Brain pericyte (primary cell): ENCODE measurements around the gene ABCD3.
"Not testable (repeated sequence)": the region's sequence is repeated elsewhere in the genome, so short reads cannot be mapped to it uniquely, and the experiment has no call there.

Experiments used
- DNase-seq: peaks from one replicate; pipeline ENCODE4 v3.0.0-alpha.2; 2012; ENCODE audit warnings: low read depth, low spot score

Gene ABCD3

DNA sequence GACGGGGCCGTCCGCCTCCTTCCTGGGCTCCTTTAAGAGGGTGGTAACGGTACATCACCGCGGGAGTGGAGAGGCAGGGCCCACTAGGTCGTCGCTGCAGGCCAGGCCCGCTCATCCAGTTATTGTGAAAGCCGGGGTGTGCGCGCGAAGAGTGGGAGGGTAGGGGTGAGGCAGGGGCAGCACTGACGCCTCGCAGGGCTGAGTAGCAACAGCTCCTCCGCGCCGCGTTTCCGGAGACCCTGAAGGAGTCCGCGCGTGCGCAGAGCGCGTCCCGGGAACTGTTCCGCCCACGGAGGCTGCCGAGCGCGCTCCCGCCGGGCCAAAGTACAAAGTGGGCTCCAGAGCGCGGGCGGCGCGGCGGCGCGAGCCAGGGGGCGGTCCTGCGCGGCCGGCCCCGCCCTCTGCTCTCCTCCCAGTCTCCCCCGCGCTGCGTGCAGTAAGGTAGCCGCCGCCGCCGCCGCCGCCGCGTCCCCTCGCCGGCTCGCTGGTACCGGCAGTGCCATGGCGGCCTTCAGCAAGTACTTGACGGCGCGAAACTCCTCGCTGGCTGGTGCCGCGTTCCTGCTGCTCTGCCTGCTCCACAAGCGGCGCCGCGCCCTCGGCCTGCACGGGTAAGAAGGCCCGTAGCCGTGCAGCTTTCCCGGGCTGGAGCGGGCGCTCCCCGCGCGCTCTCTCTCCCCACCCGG lies at the start of gene ABCD3:
TSS of gene ABCD3 (plus strand) at position 412 of the 686 bp plus-strand sequence. CDS start at position 502, 90 bp downstream.
- DNase-seq = peak; percentile 95

DNA sequence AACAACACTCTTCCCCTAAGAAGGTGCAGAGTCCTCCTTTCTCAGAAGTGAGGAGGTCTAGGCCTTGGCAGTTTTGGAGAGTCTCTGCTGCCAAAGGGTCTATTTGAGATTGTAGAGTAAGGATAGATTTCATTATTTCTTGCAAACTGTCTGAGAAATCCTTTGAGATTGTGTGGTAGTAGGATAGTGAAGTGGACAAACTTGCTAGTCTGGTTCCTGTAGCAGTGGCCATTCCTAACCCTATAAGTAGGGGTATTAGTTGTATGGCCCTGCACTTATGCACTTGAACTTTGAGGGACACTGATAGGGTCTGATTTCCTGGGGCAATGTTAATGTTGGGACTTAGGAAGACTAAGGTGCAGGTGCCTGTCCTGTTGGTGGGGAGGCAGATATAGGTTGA lies 45.4 kb upstream of the ABCD3 start:
- not testable (repeated sequence) for DNase-seq

DNA sequence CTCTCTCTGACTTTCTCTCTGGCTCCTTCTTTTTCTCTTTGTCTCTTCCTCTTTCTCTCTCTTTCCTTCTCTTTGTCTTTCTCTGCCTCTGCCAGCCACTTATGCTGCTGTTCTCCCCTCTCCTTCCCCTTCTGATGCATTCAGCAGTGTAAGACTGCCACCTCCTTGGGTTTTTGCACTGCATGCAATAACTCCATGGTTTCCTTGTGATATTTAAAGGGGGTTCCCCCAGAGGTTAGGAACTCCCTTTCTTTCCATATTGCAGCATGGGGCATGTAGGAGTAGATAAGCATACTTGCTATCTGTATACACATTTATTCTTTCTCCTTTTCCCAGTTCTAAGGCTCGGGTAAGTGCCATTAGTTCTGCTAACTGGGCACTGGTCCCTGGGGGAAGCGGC lies 44.9 kb upstream of the ABCD3 start:
- not testable (repeated sequence) for DNase-seq

DNA sequence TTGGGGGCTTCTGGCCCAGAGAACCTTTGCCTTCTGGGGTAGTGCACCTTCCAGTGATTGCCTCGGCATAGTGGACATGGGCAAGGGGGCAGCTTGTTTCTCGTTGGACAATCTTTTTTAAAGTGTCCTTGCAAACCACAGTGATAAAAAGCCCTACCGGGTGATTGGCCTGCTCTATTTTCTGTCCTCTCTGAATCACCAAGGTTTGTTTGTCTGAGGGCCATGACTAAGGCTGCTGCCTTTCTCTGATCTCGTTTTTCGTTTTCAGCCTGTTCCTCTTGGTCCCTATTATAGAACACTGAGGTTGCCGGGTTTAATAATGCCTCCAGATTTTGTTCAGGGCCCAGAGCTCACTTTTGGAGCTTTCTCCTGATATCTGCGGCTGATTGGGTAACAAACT lies 42.5 kb upstream of the ABCD3 start:
- not testable (repeated sequence) for DNase-seq

DNA sequence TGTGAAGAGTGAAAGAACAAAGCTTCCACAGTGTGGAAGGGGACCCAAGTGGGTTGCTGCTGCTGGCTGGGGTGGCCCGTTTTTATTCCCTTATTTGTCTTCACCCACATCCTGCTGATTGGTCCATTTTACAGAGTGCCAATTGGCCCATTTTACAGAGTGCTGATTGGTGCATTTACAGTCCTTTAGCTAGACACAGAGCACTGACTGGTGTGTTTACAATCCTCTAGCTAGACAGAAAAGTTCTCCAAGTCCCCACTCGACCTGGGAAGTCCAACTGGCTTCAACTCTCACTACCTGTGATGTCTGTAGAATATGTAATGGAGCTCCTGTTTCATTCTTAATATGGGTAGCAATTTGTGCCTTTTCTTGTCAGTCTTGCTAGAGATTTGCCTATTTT lies 39.7 kb upstream of the ABCD3 start:
- not testable (repeated sequence) for DNase-seq

DNA sequence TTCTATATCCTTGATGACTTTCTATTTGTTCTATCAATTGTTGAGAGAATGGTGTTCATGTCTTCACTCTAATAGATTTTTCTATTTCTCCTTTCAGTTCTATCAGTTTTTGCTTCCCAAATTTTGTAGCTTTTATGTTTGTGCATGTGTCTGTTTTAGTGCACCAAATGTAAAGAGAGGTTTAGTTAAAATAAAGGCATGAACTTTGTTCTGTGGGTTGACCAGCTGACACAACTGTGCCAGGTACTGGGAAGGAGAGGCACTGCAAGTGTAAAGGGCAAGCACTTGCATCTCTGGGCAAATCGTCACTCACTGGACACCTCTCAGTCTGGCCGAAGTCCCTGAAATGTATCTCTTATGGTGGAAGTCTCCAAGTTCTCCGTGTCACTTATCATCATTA lies 38.6 kb upstream of the ABCD3 start:
- DNase-seq = no peak

DNA sequence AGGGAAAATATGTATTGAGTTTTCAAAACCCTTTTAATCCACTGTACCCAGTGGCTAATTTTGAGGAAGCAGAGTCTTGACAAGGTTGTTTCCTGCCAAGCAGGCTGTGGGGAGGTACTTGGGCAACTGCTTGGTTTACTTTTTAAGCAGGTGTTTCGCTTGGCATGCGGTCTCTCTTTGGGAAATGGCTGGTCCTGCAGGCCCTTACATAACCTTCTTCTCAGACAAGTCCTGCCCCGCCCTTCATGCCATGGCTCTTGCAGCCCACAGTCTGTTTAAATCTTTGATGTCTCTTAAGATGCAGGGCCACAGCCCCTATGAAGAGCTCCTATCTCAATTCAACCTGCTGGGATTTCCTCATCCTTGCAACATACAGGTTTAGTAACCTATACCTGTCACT lies 36.0 kb upstream of the ABCD3 start:
- no peak for DNase-seq

DNA sequence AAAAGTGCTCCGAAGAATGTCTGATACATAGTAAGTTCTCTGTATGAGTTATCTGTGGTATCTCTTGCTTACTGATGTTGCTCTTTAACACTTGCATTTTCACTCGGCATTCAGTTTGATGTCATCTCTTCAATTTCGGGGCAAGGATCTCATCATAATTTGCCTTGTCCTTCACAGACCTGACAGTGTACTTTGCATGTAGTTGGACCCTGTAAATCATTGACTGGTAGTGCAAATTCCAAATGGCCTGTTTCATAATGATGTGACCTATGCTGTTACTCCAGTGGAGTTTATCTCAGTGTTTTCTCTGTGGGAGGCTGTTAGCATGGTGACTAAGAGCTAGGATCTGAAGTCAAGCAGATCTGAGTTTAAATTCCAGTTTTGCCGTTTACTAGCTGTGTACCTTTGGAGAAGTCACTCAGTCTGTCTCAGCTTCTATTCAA lies 34.2 kb upstream of the ABCD3 start:
- DNase-seq = no peak

DNA sequence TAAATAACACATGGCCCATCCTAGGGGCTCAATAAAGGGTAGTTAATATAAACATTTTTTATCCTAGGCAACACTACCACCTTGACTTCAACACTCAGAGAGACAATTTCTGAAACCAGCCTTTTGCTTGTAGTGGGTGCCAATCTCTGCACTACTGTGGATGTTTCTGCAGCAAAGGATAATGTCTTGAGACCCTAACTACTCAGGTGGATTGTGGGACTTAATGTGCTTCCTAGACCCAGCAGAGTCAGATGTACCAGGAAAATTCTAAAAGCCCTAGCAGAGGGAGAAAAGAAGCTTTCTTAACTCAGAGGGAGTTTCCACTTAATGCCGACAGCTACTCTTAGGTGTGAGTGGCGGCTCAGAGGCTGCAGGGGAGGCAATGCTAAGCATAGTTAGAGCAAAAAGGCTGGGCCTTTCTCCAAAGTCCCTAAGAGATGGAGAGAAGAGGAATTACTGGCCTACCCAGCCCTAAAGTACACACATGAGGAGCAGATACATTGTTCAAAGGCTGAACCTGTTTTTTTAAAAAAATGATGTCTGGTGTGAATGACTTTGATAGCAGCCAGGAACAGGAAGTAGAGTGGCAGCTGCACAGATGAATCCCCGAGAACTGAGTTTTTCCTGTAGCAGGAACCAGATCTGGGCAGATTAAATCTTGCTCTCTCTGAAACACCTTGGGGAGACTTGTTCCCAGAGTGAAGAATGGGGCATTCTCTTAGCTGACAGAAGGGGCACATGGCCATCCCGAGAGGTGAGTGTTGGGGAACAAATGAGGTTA lies 33.5 kb upstream of the ABCD3 start:
- DNase-seq = no peak

DNA sequence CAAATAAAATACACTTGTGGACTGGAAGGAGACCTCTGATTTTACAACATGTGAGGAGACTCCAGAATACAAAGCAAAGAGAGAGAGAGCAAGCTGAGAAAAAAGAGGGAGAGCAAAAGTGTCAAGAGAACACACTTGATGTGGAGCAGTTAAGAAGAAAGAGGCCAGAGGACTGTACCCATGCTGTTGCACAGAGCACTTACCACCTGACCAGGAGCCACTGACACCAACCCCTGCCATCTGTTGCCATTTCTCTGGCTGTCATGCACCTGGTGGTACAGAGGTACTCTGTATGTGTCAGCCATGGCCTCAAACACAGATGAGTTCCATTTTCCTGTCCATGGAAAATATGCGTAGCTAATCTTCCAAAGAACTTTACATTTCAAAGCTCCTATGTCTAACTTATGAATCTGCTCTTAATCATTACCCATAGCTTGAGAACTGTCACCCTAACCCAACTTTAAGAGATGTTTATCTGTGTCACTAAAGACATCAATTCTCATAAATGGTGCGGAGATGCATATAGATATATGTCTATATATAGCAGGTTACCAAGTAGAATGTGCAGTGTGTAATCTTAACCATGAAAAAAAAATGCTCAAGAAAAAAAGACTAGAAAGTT lies 32.8 kb upstream of the ABCD3 start:
- DNase-seq = no peak

DNA sequence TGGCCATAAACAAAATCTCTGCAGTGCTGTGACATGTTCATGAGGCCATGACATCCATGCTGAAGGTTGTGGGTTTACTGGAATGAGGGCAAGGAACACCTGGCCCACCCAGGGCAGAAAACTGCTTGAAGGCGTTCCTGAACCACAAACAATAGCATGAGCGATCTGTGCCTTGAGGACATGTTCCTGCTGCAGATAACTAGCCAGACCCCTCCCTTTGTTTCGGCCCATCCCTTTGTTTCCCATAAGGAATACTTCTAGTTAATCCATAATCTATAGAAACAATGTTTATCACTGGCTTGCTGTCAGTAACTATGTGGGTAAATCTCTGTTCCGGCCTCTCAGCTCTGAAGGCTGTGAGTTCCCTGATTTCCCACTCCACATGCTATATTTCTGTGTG lies 28.9 kb upstream of the ABCD3 start:
- DNase-seq = no peak

DNA sequence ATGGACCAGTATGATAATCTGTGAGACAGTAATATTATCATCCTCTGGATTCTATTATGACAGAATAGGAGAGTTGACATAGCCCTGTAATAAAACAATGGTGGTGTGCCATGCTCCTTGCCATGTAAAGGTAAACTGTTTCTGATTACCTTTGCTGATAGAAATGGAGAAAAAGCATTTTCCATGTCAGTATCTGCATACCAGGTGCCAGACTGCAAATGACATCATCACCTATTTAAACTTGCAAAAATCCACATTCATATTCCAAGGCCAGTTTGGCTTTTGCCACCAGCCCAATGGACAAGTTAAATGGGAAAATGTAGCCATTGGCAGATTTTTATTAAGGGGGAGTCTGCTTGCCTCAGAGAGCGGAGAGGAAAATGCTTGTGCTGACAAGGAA lies 23.9 kb upstream of the ABCD3 start:
- no peak for DNase-seq

DNA sequence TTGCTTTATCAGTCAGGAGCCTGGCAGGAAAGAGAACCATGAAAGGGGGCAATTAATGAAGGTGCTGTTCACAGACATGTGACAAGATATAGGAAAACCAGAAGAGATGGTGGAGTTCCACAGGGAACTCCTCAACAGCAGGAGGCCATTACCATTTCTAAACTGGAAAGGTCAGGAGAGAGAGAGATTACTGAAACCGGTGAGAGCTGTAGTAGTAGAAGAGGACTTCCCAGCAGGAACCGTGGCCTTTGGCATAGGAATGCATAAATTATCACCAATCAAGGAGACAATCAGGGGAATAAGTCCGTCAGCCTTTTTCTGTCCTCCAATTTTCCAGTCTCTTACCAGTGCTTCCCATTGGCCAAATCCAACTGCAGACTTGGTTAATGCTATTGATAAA lies 23.0 kb upstream of the ABCD3 start:
- DNase-seq = no peak

DNA sequence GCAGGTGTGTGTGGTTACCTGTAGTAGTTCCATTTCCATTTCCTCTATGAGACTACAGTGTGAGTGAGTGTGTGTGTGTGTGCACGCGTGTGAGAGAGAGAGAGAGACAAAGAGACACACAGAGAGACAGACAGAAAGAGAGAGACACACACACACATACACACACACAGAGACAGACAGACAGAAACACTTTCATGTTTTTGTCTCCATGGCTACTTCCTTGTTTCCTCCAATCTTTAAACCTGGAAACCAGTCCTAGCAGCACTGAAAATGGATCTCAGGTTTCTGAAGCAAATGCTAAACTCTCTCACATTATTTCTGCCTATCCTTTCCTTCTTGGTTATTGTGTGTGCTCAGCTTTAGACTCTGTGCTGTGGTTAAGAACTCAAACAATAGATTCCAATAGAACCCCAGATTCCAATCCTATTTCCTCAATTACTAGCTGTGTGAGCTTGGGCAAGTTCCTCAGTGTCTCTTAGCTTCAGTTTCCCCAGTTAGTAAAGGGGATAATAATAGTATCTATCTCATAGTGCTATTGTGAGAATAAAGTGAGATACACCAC lies 22.4 kb upstream of the ABCD3 start:
- no peak for DNase-seq

DNA sequence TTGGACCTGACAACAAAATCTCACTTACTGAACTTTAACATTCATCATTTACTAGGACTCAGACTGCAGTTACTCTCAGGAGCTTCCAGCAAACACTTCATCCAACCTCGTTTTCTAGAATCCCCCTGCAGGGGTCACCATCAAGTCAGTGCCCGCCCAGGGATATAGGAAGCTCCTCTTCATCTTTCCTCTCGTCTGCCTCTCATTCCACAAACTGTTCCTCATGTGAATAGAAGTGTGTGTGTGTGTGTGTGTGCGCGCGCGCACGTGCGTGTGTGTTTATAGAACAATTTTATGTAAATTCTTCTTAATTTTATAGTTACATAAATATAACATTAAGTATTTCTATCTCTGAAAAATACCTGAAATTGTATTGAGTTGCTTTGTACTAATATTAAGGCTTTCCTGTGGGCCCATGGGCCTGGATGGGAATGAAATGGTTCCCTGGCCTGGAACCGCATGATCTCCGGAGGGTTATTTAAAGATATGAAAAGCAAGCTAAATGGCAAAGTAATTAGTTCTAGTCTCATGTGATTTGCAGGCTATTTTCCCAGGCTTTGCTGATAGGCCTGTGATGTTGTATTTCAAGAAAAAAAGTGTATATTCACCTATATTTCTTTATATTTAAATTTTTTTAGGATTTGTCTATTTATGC lies 21.7 kb upstream of the ABCD3 start:
- no peak for DNase-seq

DNA sequence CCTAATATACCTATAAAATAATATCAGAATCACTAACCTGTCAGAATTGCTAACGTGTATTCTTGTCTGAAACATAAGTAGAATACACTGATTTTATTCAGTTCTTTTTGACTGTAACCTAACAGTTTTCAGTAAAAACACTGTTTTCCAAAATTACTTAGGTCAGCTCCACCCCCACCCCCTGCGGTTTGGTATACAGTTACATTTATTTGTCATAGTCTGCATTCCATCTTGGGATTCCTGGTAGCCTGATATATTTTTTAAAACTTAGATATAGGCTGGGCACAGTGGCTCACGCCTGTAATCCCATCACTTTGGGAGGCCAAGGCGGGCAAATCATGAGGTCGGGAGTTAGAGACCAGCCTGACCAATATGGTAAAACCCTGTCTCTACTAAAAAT lies 19.8 kb upstream of the ABCD3 start:
- no peak for DNase-seq

DNA sequence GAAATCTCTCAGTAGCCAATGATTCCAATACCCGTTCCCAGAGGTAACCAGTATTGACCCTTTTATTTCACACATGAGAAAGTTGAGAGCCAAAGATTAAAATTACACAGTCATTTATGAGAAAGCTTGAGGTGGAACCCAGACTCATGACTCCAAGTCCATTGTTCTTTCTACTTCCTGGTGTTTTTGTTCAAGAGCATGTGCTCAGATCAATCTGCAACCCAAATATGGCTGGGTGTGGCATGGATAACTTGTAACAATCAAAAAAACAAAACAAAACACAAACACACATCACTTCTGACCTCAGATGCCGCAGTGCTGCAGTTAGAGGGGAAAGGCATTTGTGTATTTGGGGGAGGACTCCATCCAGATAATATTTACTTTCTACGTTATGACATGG lies 18.7 kb upstream of the ABCD3 start:
- no peak for DNase-seq

DNA sequence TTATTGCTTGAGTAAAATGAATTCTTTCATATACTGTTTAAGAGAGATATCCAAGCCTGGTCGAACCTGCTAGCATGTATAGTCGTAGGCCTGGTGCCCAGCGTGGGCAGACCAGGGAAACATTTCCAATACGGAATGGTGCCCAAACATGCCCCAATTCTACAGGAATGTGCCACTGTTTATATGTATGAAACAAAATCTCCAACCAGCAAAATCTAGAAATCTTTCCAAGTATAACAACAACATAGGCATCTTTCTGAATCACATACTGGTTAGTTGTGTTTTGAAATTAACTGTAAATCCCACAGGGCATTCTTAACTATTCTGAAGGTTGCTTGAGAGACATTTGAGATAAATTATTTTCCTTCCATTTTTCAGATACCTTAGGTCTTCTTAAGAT lies 17.0 kb upstream of the ABCD3 start:
- DNase-seq = no peak

DNA sequence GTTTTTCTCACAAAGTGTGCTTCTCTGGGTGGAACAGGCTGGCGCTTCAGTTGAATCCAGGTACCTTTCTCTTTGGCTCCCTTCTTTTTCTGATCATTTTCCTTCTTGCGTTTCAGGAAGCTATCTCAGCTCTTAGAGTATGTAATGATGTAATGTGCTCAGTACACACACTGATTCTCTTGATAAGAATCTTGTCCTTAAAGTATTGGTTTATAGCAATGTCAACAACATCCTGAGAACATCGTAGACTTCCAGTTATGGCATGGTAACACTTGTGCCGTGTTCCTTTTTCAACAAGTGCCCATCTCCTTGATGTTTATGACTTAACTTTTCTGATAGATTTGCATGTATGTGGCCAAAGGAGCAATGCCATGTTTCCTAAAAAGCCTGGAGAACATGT lies 11.7 kb upstream of the ABCD3 start:
- no peak for DNase-seq

DNA sequence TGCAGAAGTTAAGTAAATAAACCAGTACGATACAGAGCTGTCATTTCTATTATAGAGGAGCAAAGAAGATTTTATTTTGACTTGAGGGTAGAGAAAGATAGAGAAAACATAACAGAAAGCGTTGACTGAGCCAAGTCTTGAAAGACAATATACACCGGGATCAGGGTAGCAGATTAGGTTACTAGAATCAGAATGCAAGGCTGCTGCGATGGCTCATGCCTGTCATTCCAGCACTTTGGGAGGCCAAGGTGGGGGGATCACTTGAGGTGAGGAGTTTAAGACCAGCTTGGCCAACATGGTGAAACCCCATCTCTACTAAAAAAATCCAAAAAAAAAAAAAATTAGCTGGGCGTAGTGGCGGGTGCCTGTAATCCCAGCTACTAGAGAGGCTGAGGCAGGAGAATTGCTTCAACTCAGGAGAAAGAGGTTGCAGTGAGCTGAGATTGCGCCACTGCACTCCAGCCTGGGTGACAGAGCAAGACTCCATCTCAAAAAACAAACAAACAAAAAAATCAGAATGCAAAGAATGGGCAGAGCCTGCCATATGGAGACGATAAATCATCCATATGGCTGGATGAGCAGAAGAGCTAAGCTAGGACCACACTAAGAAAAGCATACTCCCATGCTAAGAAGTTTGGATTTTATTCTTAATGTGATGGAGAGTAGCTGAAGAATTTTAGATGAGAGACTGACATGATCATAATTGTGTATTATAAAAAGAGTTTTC lies 9.9 kb upstream of the ABCD3 start:
- no peak for DNase-seq

DNA sequence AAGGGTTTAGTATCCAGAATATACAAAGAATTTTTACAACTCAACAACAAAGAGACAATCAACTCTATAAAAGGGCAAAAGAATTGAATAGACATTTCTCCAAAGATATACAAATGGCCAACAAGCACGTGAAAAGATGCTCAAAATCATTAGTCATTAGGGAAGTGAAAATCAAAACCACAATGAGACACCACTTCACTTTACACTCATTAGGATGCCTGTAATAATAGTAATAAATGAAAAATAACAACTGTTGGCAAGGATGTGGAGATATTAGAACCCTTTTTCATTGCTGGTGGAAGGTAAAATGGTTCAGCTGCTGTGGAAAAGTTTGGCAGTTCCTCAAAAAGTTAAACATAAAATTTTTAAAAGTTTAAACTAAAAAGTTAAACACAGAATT lies 7.0 kb upstream of the ABCD3 start:
- DNase-seq = no peak
